ENCODE results near the gene TEX14.
"Not testable (repeated sequence)": the region's sequence is repeated elsewhere in the genome, so short reads cannot be mapped to it uniquely, and the experiment has no call there.

Gene TEX14

DNA sequence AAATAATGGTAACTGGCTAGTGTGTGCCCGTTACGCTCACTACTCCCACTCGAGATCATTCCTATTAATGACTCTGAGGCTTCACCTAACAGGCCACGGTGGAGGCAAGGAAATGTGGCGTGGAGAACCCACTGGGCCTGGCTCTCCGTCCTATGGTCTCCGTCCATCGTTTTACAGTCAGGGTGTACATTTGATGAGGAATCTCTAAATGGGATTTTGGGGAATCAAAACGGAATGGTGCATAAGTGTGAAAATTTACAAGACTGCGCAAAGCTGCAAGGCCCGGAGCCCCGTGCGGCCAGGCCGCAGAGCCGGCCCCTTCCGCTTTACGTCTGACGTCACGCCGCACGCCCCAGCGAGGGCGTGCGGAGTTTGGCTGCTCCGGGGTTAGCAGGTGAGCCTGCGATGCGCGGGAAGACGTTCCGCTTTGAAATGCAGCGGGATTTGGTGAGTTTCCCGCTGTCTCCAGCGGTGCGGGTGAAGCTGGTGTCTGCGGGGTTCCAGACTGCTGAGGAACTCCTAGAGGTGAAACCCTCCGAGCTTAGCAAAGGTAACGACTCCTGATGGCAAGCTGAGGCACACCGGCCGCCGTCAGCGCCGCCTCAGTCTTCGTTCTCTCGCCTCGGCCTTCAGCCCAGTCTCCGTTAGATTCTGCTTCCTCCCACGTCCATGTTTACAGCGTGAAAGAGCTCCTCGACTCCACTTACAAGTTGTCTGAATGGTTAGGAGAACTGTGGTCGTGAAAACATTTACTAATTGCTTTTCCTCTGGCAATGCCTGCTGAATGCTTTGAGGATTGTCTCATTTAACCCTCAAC, 602 bp upstream of the TEX14 start, which contains the start of gene RAD51C:
Gene RAD51C, plus strand, starts transcription at position 364 of the 817 bp plus-strand sequence. Its CDS starts 42 bp downstream, at position 406.
- peak; percentile 91 to 95 (median 93) for DNase-seq

DNA sequence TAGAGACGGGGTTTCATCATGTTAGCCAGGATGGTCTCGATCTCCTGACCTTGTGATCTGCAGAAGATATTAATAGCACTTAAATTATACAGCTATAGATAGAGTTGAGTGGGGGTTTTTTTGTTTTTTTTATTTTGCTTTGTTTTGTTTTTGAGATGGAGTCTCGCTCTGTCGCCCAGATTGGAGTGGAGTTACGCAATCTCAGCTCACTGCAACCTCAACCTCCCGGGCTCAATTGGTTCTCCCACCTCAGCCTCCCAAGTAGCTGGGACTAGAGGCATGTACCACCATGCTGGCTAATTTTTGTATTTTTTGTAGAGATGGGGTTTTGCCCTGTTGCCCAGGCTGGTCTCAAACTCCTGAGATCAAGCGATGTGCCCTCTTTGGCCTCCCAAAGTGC, 1.8 kb downstream of the TEX14 start:
- not testable (repeated sequence) for DNase-seq

DNA sequence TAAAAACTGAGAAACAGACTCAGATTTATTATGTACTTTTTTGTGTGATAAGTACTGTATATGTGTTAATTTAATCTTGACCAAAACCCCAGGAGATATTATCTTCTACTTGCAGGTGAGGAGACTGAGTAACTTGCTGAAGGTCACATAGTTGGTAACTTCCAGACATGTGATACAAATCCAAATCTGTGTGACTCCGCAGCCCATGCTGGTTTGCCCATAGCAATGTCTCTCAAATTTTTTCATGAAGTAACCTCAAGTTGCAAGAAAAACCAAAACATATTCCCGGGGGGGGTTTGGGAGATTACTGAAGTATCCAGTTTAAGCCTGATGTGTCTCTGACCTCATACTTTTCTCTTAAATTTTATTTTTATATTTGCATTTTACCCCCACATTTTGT, 3.3 kb downstream of the TEX14 start:
- no peak for DNase-seq

DNA sequence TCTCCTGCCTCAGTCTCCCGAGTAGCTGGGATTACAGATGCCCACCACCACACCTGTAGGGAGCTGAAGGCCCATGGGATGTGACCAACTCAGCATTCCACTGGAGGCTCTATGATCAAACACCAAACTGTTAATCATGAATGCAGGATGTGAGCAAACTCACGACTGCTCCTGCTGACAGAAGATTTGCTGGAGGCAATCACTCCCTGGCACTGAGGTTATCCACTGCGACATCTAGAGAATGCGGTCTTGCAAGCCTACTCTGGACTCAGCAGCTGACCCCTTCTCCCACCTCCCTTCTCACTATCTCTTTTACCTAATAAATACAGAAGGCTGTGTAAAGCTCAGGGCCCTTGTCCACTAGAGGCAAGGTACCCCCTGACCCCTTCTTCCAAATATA, 4.9 kb downstream of the TEX14 start:
- no peak for DNase-seq

DNA sequence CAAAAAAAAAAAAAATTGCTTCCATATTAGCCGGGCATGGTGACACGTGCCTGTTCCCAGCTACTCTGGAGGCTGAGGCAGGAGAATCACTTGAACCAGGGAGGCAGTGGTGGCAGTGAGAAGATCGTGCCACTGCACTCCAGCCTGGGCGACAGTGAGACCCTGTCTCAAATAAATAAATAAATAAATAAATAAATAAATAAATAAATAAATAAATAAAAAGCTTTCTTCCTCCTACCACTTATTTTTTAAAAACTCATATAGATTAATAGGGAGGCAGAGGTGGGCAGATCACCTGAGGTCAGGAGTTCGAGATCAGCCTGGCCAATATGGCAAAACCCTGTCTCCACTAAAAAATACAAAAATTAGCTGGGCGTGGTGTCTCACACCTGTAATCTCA, 7.4 kb downstream of the TEX14 start:
- not testable (repeated sequence) for DNase-seq

DNA sequence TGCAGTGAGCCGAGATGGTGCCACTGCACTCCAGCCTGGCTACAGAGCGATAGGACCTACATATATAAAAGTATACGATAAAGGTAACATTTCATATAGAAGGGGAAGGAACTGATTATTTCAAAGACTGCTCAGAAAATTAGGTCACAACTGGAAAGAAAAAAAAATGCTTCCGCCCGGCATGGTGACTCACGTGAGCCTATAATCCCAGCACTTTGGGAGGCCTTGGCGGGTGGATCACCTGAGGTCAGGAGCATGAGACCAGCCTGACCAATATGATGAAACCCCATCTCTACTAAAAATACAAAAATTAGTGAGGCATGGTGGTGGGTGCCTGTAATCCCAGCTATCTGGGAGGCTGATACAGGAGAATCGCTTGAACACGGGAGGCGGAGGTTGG, 7.8 kb downstream of the TEX14 start:
- DNase-seq: no peak

DNA sequence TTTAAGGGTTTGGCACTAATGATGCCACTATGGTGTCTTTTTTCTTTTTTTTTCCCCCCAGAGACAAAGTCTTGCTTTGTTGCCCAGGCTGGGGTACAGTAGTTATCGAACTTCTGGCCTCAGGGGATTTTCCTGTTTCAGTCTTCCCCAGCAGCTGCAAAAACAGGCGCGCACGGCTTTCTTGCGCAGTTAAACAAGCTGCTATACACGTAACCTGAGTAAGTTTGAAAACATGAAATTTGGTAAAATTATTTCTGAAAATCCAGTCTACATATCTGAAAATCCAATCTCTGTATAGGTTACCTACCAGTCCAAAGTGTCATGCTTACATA, 11.8 kb downstream of the TEX14 start:
- DNase-seq: no peak

DNA sequence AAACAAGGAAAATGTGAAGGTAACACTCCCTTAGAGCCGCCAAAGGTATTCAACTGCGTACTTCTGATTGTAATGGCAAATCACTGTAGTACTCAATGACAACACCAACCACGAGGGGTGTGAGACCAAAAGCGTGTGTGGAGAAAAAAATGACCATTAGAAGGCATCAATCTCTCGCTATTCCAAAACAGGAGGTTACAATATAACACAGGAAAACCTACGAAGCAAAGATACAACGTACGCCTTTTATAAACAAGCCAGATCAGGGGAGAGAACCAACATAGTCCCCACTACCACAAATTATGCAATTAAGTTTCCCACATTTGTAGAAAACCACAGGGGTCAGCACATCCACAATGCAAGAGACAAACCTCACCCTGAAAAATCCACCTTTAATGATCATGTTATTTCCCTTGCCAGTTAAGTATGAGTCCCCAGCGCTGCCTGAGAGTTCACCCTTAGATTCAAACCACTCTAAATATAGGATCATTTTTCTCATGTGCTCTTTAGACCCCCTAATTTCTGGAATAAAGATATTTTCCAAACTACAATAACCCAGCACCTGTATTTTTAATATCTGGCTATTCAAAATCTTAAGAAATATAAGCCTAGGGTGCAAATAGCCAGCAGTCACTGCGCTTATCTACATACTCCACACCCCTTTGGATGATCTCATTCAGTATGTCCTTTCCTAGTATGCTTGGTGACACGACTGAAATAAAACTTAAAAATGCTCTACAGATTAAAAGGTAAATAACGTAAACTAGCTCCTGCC, 12.4 kb downstream of the TEX14 start:
- no peak for DNase-seq

DNA sequence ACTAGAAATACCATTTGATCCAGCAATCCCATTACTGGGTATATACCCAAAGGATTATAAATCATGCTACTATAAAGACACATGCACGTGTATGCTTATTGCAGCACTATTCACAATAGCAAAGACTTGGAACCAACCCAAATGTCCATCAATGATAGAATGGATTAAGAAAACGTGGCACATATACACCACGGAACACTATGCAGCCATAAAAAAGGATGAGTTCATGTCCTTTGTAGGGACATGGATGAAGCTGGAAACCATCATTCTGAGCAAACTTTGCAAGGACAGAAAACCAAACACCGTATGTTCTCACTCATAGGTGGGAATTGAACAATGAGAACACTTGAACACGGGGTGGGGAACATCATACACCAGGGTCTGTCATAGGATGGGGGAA, 13.6 kb downstream of the TEX14 start:
- not testable (repeated sequence) for DNase-seq

DNA sequence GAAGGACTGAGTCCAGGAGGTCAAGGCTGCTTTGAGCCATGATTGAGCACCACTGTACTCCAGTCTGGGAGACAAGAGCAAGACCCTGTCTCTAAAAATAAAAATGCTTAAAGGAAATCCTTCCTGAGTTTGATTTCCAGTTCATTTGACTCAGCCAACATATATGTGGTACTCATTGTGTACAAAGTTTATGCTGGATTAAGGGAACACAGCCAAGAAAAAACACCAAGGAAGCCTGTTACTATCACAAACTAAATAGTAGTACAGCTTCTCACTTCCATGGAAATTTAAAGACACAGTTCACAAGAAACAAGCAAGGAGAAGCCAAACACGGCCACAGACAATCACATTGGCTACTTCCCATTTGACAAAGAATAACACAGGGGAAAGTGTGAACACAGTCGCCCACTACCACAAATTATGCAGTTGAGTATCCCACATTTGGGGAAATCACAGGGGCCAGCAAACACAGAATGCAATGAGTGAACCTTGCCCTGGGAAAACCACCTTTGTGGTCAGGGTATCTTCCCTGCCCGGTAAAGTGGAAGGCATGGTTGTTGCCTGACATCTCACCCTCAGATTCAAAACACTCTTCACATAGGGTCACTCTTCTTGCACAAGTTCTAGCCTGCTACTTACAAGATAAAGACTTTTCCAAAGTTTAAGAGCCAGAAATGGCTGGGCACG, 14.5 kb downstream of the TEX14 start:
- DNase-seq: no peak

DNA sequence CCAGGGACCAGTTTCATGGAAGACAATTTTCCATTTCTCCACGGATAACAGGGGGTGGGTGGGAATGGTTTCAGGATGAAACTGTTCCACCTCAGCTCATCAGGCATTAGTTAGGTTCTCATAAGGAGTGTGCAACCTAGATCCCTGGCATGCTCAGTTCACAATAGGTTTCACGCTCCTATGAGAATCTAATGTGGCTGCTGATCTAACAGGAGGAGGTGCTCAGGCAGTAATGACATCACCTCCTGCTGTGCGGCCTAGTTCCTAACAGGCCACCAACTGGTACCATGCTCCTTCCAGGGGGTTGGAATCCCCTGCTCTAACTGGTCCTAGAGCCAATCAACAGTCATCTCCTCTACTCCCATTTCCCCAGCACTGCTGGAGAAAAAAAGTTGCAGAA, 19.9 kb downstream of the TEX14 start:
- no peak for DNase-seq

DNA sequence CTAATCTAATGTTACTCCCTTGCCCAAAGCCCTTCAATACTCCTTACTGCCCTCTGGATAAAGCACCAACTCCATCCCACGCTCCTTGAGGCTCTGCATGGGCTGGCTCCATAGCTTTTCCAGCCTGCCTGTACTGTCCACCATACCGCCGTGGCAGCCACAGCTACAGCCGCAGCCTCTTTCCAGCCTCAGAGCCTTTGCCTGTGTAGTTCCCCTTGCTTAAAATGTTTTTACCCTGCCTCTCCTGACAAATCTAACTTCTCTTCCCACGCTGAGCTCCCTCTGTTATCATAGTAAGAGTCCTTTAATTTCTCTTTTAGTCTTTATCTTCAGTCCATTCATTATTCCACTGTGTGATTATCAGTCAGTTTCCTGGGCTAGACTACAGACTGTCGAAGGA, 22.0 kb downstream of the TEX14 start:
- DNase-seq: no peak

DNA sequence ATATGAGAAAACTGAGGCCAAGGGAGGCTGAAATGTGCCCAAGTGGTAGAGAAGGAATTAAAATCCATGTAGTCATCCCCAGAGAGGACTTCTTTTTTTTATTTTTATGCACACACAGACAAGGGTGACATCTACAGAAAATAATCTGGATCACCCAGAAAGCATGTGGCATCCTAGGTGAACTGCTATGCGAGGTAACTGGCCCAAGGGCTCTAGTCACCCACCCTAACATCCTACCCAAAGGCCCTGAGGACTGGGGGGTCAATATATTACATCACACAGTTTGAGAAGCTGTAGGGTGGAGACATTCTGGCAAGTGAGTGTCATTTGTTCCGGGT, 23.3 kb downstream of the TEX14 start:
- no peak for DNase-seq

DNA sequence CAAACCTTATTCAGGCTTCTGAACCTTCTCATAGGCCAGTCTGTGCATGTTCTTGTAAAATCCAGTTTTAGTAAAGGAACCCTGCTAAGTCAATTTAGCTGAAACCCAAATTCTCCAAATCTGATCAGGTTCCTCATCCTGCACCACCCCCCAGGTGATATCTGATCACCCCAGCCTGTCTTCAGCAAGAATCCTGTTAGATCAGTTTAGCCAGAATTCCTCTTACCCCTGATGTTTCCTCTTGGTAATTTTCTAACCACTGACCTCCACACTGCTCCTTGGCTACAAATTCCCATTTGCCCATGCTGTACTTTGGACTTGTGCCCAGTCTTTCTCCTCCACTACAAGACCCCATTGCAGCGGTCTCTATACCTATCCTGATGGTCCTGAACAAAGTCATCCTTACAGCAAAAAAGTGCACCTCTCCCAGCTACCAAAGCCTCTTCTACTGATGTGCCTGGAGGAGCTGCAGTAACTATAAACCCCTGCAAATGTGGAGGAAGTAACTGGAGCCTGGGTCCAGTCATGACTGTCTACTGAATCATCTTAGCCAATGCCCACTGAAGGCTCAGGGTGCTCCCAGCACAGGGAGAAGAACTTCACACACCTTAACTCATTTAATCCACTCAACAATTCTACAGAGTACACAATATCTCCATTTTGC, 23.8 kb downstream of the TEX14 start:
- DNase-seq: peak; percentile 34 to 59 (median 44)

DNA sequence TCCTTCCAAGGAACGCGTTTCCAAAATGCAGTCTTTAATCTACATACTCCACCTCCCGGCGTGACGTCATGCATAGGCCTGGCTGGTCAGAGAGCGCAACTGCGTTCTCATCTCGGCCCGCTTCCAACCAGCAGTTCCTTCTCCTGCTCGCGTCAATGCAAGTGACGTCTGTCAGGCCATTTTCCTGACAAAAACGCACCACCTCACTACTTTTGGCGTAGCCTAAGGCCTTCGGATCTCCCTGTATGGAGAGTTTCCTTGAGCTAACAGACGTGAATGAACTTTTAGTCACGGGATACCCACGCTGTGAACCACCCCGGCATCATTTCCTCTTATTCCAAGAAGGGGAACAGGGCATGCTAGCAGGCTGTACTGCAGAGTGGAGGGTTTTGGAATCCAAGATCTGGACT, 25.0 kb downstream of the TEX14 start:
- DNase-seq: peak; percentile 91 to 98 (median 94)

DNA sequence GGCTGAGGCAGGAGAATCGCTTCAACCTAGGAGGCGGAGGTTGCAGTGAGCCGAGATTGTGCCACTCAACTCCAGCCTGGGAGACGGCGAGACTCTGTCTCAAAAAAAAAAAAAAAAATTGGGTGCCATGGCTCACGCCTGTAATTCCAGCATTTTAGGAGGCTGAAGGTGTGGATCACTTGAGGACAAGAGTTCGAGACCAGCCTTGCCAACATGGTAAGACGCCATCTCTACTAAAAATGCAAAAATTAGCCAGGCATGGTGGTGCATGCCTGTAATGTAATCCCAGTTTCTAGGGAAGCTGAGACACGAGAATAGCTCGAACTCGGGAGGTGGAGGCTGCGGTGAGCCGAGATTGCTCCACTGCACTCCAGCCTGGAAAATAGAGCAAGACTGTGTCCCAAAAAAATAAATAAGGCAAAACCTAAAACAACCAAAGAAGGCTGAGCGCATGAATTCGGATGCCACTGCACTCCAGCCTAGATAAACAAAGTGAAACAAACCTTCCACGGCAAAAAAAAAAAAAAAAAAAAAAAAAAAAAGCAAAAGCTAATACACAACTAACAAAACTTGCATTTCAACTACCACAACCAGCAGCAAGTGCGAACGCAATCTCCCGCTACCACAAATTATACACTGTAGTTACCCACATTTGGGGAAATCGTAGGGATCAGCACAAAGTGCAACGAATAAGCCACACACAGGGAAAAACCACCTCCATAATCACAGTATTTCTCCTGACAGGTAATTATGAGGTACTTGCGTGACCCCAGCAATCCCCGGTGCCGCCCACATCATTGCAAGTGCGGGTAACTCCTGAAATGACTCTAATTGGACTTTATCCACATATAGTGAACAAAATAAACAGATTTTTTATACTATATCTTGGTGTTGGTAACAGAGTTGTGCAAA, 25.6 kb downstream of the TEX14 start:
- no peak for DNase-seq

DNA sequence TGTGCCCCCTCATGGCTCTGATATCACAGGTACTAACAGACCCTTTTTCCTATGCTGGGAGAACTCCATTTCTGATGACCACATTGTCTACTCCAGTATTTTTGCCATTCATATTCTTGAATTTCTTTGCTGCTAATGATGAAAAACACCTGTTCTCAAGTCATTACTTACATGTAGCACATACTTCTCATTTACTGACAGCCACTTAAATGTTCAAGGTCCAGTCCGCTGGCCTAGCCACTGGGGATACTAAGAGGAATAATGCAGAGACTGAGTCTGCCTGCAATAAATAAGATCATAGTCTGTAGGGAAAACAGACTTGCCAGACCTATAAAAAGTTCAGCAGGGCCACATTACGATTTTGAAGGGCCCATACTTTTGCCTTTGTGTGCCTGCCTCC, 27.5 kb downstream of the TEX14 start:
- DNase-seq: no peak

DNA sequence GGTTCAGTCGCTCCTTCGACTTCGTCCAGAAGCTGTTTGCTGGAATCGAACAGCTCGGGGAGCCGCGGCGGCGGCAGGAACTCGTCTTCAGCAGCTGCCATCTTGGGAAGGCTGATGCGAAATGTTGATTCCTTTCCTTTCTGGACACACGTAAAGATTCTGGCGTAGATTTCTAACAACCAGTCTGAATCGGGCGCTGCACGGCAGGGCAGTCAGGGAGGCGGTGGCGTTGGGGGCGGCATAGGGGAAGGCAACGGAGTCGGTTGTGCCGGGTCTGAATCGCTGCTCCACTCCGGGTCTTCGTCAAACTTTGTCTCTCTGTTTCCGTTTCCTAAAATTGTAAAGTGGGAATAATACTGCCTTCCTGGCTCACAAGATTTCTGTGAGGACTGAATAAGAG, 30.3 kb downstream of the TEX14 start:
- no peak for DNase-seq

DNA sequence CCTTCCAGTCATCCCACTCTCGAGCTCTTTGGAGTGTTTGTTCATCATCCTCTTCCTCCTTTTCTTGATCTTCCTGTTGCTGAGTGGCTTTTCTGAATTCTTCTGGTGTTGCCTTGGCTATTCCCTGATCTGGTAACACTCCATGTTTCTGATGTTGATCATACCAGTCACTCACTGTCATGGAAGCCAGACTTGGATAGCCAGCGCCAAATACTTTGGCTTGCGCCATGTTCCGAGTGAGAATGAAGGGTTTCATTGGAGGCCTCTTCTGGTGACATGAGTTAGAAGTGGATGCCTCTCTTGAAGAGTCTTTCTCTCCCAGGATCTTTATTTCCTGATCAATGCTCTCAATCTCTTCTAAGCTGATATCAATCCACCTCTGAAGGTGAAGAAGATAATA, 31.2 kb downstream of the TEX14 start:
- no peak for DNase-seq

DNA sequence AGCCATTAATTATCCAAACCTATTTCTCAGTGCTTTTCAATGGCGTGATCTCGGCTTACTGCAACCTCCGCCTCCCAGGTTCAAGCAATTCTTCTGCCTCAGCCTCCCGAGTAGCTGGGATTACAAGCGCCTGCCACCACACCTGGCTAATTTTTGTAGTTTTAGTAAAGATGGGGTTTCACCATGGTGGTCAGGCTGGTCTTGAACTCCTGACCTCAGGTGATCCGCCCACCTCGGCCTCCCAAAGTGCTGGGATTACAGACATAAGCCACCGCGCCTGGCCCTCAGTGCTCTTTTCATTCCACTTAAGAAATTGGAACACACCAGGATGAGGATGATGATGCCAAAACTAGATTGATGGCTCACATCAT, 32.1 kb downstream of the TEX14 start:
- not testable (repeated sequence) for DNase-seq

DNA sequence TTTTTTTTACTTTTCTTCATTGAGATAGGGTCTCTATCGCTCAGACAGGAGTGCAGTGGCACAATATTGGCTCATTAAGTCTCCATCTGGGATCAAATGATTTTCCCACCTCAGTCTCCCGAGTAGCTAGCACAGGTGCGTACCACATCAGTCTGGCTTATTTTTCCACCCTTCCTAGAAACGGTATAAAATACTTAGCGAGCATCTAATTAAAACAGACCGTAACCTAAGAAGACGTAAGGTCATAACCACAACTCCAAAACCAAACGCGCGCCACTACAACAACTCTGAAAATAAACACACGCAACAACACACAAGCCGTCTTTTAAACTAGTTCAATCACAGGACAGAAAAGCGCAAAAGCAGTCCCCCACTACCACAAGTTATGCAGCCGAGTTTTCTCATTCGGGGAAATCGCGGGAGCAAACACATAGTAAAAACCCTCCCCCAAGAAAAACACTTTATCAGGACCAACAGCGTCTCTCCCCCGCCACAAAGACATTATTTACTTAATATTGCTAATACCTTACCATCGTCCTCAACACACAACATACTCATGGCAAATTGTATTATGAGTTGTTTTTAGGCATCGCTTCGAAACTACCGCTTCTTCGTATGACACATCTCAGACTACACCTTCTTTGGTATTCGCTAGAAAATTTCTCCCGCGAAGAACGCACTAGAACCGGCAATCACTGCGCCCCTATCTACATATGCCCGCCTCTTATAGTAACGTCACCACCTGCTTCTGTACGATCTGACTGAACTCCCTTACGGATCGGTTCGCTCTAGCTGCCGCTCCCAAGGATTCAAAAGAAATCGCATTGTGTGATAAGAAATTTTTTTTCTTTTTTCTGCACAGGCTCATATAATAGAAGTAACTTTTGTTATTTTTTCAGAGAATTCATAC, 32.8 kb downstream of the TEX14 start:
- DNase-seq: peak; percentile 89 to 97 (median 96)
